HepG2 (cell line): ENCODE measurements around the gene CCDC93.

Experiments
- ERF ChIP-seq: IDR thresholded peaks from 2 replicates; pipeline ENCODE4 v1.6.1; 2018; ENCODE audit warnings: missing biosample characterization, missing genetic modification reagents
- EZH2 ChIP-seq: conservative IDR thresholded peaks from 2 replicates; pipeline ENCODE4 v1.6.1; 2012; ENCODE audit warnings: mild to moderate bottlenecking, low read depth, low read length, moderate library complexity
- POLR2AphosphoS5 ChIP-seq: IDR thresholded peaks from 2 replicates; pipeline ENCODE4 v1.6.1; 2012; ENCODE audit warnings: low read depth, low read length
- TOE1 ChIP-seq: sonication (generic); formaldehyde crosslinking; IDR thresholded peaks from 2 replicates; pipeline ENCODE4 v1.4.0; 2020; ENCODE audit warnings: mild to moderate bottlenecking, missing genetic modification reagents

GRCh38 chr2:117931978-117932377, 81.9 kb downstream of the CCDC93 start:
- no peak for TF ChIP-seq EZH2
- no peak for TF ChIP-seq TOE1 (CRISPR knock-in tag)
- no peak for TF ChIP-seq POLR2AphosphoS5
- no peak for TF ChIP-seq ERF (CRISPR knock-in tag)
